Pancreas (tissue), 10 donors: ENCODE data around the gene MAP3K20. TPM values are rescaled to one million over a fixed set of nuclear protein-coding genes. Genes with fewer than 3 reads are reported as not detected.

Experiments
- ATAC-seq, 4 donors: fragments of 200-7000 bp; cut with Tn5 transposase; one replicate each; pipeline versions ENCODE4 v1.8.0 to v1.9.1; 2020; ENCODE audit warnings: mild to moderate bottlenecking in 4 of 4, moderate library complexity in 4 of 4
- DNase-seq, 6 donors: peaks; one replicate each; pipeline ENCODE4 v3.0.0-alpha.2; 2020
- FAIRE-seq: peaks from 2 replicates; lab custom pipeline; 2012; peaks lifted over from hg19 to GRCh38; lab: Jason Lieb, UNC
- H3K27ac ChIP-seq, 4 donors: fragments of 200-600 bp; sonication (generic); 1 replicate in 3 of 4; 2 replicates in 1 of 4; pipeline versions ENCODE4 v1.5.0 to v1.8.0; 2020
- H3K27me3 ChIP-seq, 4 donors: fragments of 200-600 bp; one replicate each; pipeline ENCODE4 v1.8.0; 2021
- H3K36me3 ChIP-seq, 3 donors: fragments of 200-600 bp; sonication (generic) in 1 of 3; one replicate each; pipeline versions ENCODE4 v1.5.0 to v1.8.0; 2020 to 2021
- H3K4me1 ChIP-seq, 3 donors: fragments of 200-600 bp; one replicate each; pipeline ENCODE4 v1.8.0; 2021
- H3K4me3 ChIP-seq, 4 donors: fragments of 200-600 bp; sonication (generic) in 2 of 4; one replicate each; pipeline versions ENCODE4 v1.5.0 to v1.8.0; 2020 to 2021
- H3K9me3 ChIP-seq, 4 donors: fragments of 200-600 bp; one replicate each; pipeline ENCODE4 v1.8.0; 2021
- CTCF ChIP-seq, 4 donors: fragments of 200-600 bp; sonication (generic) in 3 of 4; IDR thresholded peaks; one replicate each; pipeline versions ENCODE4 v1.5.0 to v1.8.0; 2021; ENCODE audit warnings: antibody characterized with exemption in 4 of 4
- WGBS, 2 donors: extraction: QIAGEN DNeasy Blood & Tissue Kit; methylation state at CpG; one replicate each; pipeline ENCODE4 v1.1.7; 2013; 5-methylcytosine and 5-hydroxymethylcytosine counted together
- intact Hi-C, 3 donors: fragments of 100-400 bp; cut with DNase I; formaldehyde crosslinking; loops; one replicate each; pipeline versions ENCODE4 v1.11.1 to v1.14.2; 2022
- polyA plus RNA-seq, 2 donors: library from polyadenylated mRNA; stranded (reverse); fragments of 200-250 nt; gene quantifications; one replicate each; pipeline ENCODE4 v1.2.3, GENCODE V29; 2013
- total RNA-seq, 6 donors: library from RNA; stranded (reverse); fragmentation: NEBNext Ultra II Directional in 4 of 6; extraction: Animal tissue kit (Norgen Biotek cat#: 25700) in 4 of 6; gene quantifications; one replicate each; pipeline versions ENCODE4 v1.2.1 to v1.2.4, GENCODE V29; 2021 to 2023
- donor health status: healthy with polysubstance abuse.
- donor health status: DM: no; HTN: no; CAD: no; lungs with moderate emphysema.
- donor health status: DM: no; HTN: no; CAD: no.
- donor health status: control.
- donor health status: control.
- donor health status: Bipolar disorder and iron deficiency.
- donor health status: DM: yes; HTN: yes; CAD: no.
- donor health status: DM: no; HTN: no; CAD: no.
- donor health status: DM: no; HTN: no; CAD: no.
- donor health status: DM: yes; HTN: yes; CAD: no.

MAP3K20 gene
- total and polyA plus RNA-seq, 8 donors = 4.1 to 23.7 (median 8.2) TPM

GRCh38 chr2:173137610-173138009 is 62.0 kb downstream of the MAP3K20 start:
- Histone ChIP-seq H3K27ac (no peak overlapping the region), H3K27me3 (no peaks in the 10 kb centered on the region), H3K9me3 (no peaks in the 10 kb centered on the region), H3K4me3 (no peak overlapping the region), H3K4me1 (peaks cover 0 to 2% (median 0%) of the 10 kb centered on the region in 3 donors), H3K36me3 (no peaks in the 10 kb centered on the region)
- FAIRE-seq = no peak
- DNase-seq = no peak
- intact Hi-C loops = no loop called here
- TF ChIP-seq CTCF (IDR thresholded peaks at IDR 0.05) = no peak
- ATAC-seq = no peak
- 84 to 91% methylated on average over 3 of the region's 3 CpGs for WGBS, 2 donors

- Histone ChIP-seq H3K27me3 (no peaks in the 10 kb centered on the region), H3K27ac (no peak overlapping the region), H3K4me3 (no peak overlapping the region), H3K4me1 (peaks cover 0 to 2% (median 0%) of the 10 kb centered on the region in 3 donors), H3K9me3 (no peaks in the 10 kb centered on the region), H3K36me3 (no peaks in the 10 kb centered on the region)
- DNase-seq = no peak
- no peak for TF ChIP-seq CTCF (IDR thresholded peaks at IDR 0.05)
- no peak for ATAC-seq
- FAIRE-seq = no peak
- 93% methylated on average over 3 of the region's 3 CpGs for WGBS, 2 donors
- intact Hi-C loops = no loop called here
Measured at GRCh38 chr2:173138962-173139361, 63.3 kb downstream of the MAP3K20 start.

- Histone ChIP-seq H3K27ac (no peak overlapping the region), H3K9me3 (no peaks in the 10 kb centered on the region), H3K36me3 (no peaks in the 10 kb centered on the region), H3K4me1 (no peaks in the 10 kb centered on the region), H3K27me3 (no peaks in the 10 kb centered on the region), H3K4me3 (no peak overlapping the region)
- no peak for ATAC-seq
- DNase-seq = no peak
- intact Hi-C loops = no loop called here
- TF ChIP-seq CTCF (IDR thresholded peaks at IDR 0.05) = no peak
- FAIRE-seq = no peak
Measured at GRCh38 chr2:173141666-173142065, 66.0 kb downstream of the MAP3K20 start.

GRCh38 chr2:173145454-173145853 is 69.8 kb downstream of the MAP3K20 start:
- Histone ChIP-seq H3K27ac (no peak overlapping the region), H3K36me3 (no peaks in the 10 kb centered on the region), H3K27me3 (no peaks in the 10 kb centered on the region), H3K9me3 (no peaks in the 10 kb centered on the region), H3K4me1 (no peaks in the 10 kb centered on the region), H3K4me3 (no peak overlapping the region)
- FAIRE-seq = no peak
- TF ChIP-seq CTCF (IDR thresholded peaks at IDR 0.05) = no peak
- DNase-seq = no peak
- intact Hi-C loops = no loop called here
- ATAC-seq = no peak

- FAIRE-seq = no peak
Measured at GRCh38 chr2:173146590-173146989, 70.9 kb downstream of the MAP3K20 start.

More at GRCh38 chr2:173146590-173146989, 70.9 kb downstream of the MAP3K20 start:
- ATAC-seq = no peak
- Histone ChIP-seq H3K27ac (no peak overlapping the region), H3K4me3 (no peak overlapping the region), H3K4me1 (no peaks in the 10 kb centered on the region), H3K9me3 (no peaks in the 10 kb centered on the region), H3K27me3 (no peaks in the 10 kb centered on the region), H3K36me3 (no peaks in the 10 kb centered on the region)
- intact Hi-C loops = no loop called here
- TF ChIP-seq CTCF (IDR thresholded peaks at IDR 0.05) = no peak
- 82 to 83% methylated on average over 3 of the region's 3 CpGs for WGBS, 2 donors
- no peak for DNase-seq
